H1 (cell line): ENCODE data around the gene TMEM108. TPM values are rescaled to one million over a fixed set of nuclear protein-coding genes. Genes with fewer than 3 reads are reported as not detected.

ENCODE experiments used
- CTCF ChIA-PET: fragments of 300-600 bp; sonication (Branson Sonifier 250); formaldehyde crosslinking; loops from one replicate; lab custom pipeline; 2021; ENCODE audit not compliant: partially characterized antibody; lab: Charles Lee
- POLR2A ChIA-PET: fragments of 300-600 bp; sonication (Branson Sonifier 250); formaldehyde crosslinking; loops from one replicate; lab custom pipeline; 2021; ENCODE audit warnings: inconsistent platforms; ENCODE audit not compliant: partially characterized antibody; lab: Charles Lee
- DNase-seq, 2 experiments: peaks; one replicate each; pipeline versions ENCODE4 v3.0.0 to v3.0.0-alpha.2; 2010 to 2022; ENCODE audit warnings: low spot score in 2 of 2, low read depth in 1 of 2, mixed read lengths in 1 of 2
- FAIRE-seq: peaks from 2 replicates; lab custom pipeline; 2011; peaks lifted over from hg19 to GRCh38; lab: Jason Lieb, UNC
- H2AFZ ChIP-seq: 2 replicates; pipeline ENCODE4 v1.8.1; 2012; ENCODE audit warnings: low read length, inconsistent platforms
- H2AK5ac ChIP-seq: 2 replicates; pipeline ENCODE4 v1.6.1; 2013; ENCODE audit warnings: low read depth, low read length
- H2BK120ac ChIP-seq: replicated peaks from 2 replicates; pipeline ENCODE3; 2013; ENCODE audit warnings: low read depth, low read length, inconsistent platforms
- H2BK12ac ChIP-seq: 2 replicates; pipeline ENCODE4 v1.6.1; 2013; ENCODE audit warnings: low read depth, low read length
- H2BK15ac ChIP-seq: 2 replicates; pipeline ENCODE4 v1.6.1; 2013; ENCODE audit warnings: low read length
- H2BK20ac ChIP-seq: 2 replicates; pipeline ENCODE4 v1.6.1; 2013; ENCODE audit warnings: low read length
- H2BK5ac ChIP-seq: 2 replicates; pipeline ENCODE4 v1.6.1; 2013; ENCODE audit warnings: low read depth, low read length
- H3K14ac ChIP-seq: 2 replicates; pipeline ENCODE4 v1.6.1; 2013; ENCODE audit warnings: inconsistent platforms; ENCODE audit not compliant: insufficient read length
- H3K18ac ChIP-seq: 2 replicates; pipeline ENCODE4 v1.6.1; 2013; ENCODE audit warnings: low read length; ENCODE audit errors: extremely low read depth
- H3K23ac ChIP-seq: 2 replicates; pipeline ENCODE4 v1.6.1; 2013; ENCODE audit warnings: inconsistent platforms; ENCODE audit not compliant: insufficient read length
- H3K23me2 ChIP-seq: 2 replicates; pipeline ENCODE4 v1.6.1; 2013; ENCODE audit warnings: low read depth, low read length
- H3K27ac ChIP-seq: 2 replicates; pipeline ENCODE4 v1.6.1; 2011; ENCODE audit warnings: low read depth, low read length, inconsistent platforms
- H3K27me3 ChIP-seq, 4 experiments: replicated peaks in 1 of 4; 1 replicate in 1 of 4; 2 replicates in 3 of 4; pipeline versions ENCODE4 v1.6.1 to v1.8.1; 2011 to 2013; ENCODE audit warnings: low read length in 3 of 4, mild to moderate bottlenecking in 3 of 4, inconsistent platforms in 2 of 4, mixed read lengths in 2 of 4, moderate library complexity in 1 of 4; ENCODE audit not compliant: control insufficient read depth in 3 of 4, insufficient read depth in 3 of 4; ENCODE audit errors: extremely low read depth in 1 of 4
- H3K36me3 ChIP-seq, 4 experiments: 2 replicates each; pipeline versions ENCODE4 v1.6.1 to v1.8.1; 2011 to 2013; ENCODE audit warnings: mild to moderate bottlenecking in 4 of 4, low read length in 3 of 4, moderate library complexity in 2 of 4, control low read depth in 1 of 4, inconsistent platforms in 1 of 4; ENCODE audit not compliant: insufficient read depth in 4 of 4, control insufficient read depth in 2 of 4
- H3K4ac ChIP-seq: replicated peaks from 2 replicates; pipeline ENCODE3; 2013; ENCODE audit warnings: low read length, low read depth, mixed read lengths, inconsistent platforms; ENCODE audit not compliant: insufficient read length
- H3K4me1 ChIP-seq, 4 experiments: replicated peaks in 1 of 4; 1 replicate in 1 of 4; 2 replicates in 3 of 4; pipeline versions ENCODE4 v1.6.1 to v1.8.1; 2011 to 2013; ENCODE audit warnings: low read length in 3 of 4, inconsistent platforms in 2 of 4, mixed read lengths in 1 of 4; ENCODE audit not compliant: insufficient read depth in 4 of 4, control insufficient read depth in 3 of 4
- H3K4me2 ChIP-seq, 2 experiments: 2 replicates each; pipeline versions ENCODE4 v1.6.1 to v1.8.1; 2011 to 2013; ENCODE audit warnings: low read depth in 2 of 2, low read length in 2 of 2, control low read depth in 1 of 2, inconsistent platforms in 1 of 2, mild to moderate bottlenecking in 1 of 2; ENCODE audit not compliant: insufficient read depth in 1 of 2
- H3K4me3 ChIP-seq, 4 experiments: fragments of 200-600, 300-600 bp in 1 of 4; sonication (generic), shearing (Covaris generic), sonication (Bioruptor Twin) in 1 of 4; 2 replicates each; pipeline versions ENCODE4 v1.5.1 to v1.8.1; 2011 to 2016; ENCODE audit warnings: low read length in 4 of 4, low read depth in 3 of 4, control low read depth in 2 of 4, inconsistent platforms in 2 of 4, mild to moderate bottlenecking in 2 of 4, mixed read lengths in 1 of 4, moderate library complexity in 1 of 4; ENCODE audit not compliant: insufficient read depth in 2 of 4; ENCODE audit errors: extremely low read depth in 1 of 4
- H3K56ac ChIP-seq: replicated peaks from 2 replicates; pipeline ENCODE3; 2013; ENCODE audit warnings: low read depth, mild to moderate bottlenecking, mixed read lengths, low read length, inconsistent platforms; ENCODE audit not compliant: insufficient read length
- H3K79me1 ChIP-seq: 2 replicates; pipeline ENCODE4 v1.6.1; 2013; ENCODE audit warnings: low read depth, low read length, control low read depth
- H3K79me2 ChIP-seq, 2 experiments: 2 replicates each; pipeline versions ENCODE4 v1.6.1 to v1.8.1; 2012 to 2013; ENCODE audit warnings: low read length in 2 of 2, mild to moderate bottlenecking in 2 of 2, inconsistent platforms in 1 of 2; ENCODE audit not compliant: insufficient read depth in 2 of 2, control insufficient read depth in 1 of 2
- H3K9ac ChIP-seq, 4 experiments: replicated peaks in 1 of 4; 1 replicate in 1 of 4; 2 replicates in 3 of 4; pipeline versions ENCODE4 v1.6.1 to v1.8.1; 2011 to 2013; ENCODE audit warnings: low read depth in 3 of 4, low read length in 3 of 4, control low read depth in 2 of 4, mild to moderate bottlenecking in 2 of 4, moderate library complexity in 2 of 4, inconsistent platforms in 1 of 4; ENCODE audit errors: extremely low read depth in 1 of 4
- H3K9me3 ChIP-seq, 2 experiments: 2 replicates each; pipeline versions ENCODE4 v1.6.1 to v1.8.1; 2012 to 2013; ENCODE audit warnings: mild to moderate bottlenecking in 2 of 2, moderate library complexity in 2 of 2, control low read depth in 1 of 2, inconsistent platforms in 1 of 2, low read depth in 1 of 2, low read length in 1 of 2, mixed read lengths in 1 of 2; ENCODE audit not compliant: insufficient read depth in 2 of 2
- H4K20me1 ChIP-seq, 2 experiments: replicated peaks in 1 of 2; 2 replicates each; pipeline versions ENCODE3 to v1.8.1; 2011 to 2013; ENCODE audit warnings: inconsistent platforms in 2 of 2, low read length in 2 of 2, mild to moderate bottlenecking in 1 of 2; ENCODE audit not compliant: insufficient read depth in 2 of 2, control insufficient read depth in 1 of 2
- H4K5ac ChIP-seq: 2 replicates; pipeline ENCODE4 v1.6.1; 2013; ENCODE audit warnings: low read length, low read depth, mixed read lengths, inconsistent platforms; ENCODE audit not compliant: insufficient read length
- H4K8ac ChIP-seq: 2 replicates; pipeline ENCODE4 v1.8.0; 2013; ENCODE audit warnings: mild to moderate bottlenecking, moderate library complexity, low read length, inconsistent platforms; ENCODE audit not compliant: insufficient read depth; ENCODE audit errors: extremely low read depth
- H4K91ac ChIP-seq: replicated peaks from 2 replicates; pipeline ENCODE3; 2013; ENCODE audit warnings: low read length, mixed read lengths, inconsistent platforms; ENCODE audit not compliant: insufficient read length
- ASH2L ChIP-seq: fragments of 200-600, 300-600 bp; sonication (generic); IDR thresholded peaks from one replicate; pipeline ENCODE4 v1.7.1; 2017; ENCODE audit warnings: low read length
- BCL11A ChIP-seq, 2 experiments: IDR thresholded peaks; one replicate each; pipeline ENCODE4 v1.6.1; 2011; ENCODE audit warnings: low read depth in 2 of 2, low read length in 2 of 2, mild to moderate bottlenecking in 2 of 2
- CBX5 ChIP-seq: fragments of 300-800, 300-1000 bp; sonication (generic); IDR thresholded peaks from 2 replicates; pipeline ENCODE4 v1.7.1; 2016; ENCODE audit warnings: antibody characterized with exemption, low read length, low read depth
- CHD2 ChIP-seq: IDR thresholded peaks from 2 replicates; pipeline ENCODE4 v1.6.1; 2012; ENCODE audit warnings: low read length, improper control_type of control experiment
- GABPA ChIP-seq: IDR thresholded peaks from 2 replicates; pipeline ENCODE4 v1.6.1; 2011; ENCODE audit warnings: mild to moderate bottlenecking, low read length, moderate library complexity, borderline replicate concordance; ENCODE audit not compliant: insufficient read depth
- NRF1 ChIP-seq: IDR thresholded peaks from 2 replicates; pipeline ENCODE4 v1.6.1; 2011; ENCODE audit warnings: mild to moderate bottlenecking, low read depth, low read length, improper control_type of control experiment
- RFX5 ChIP-seq: IDR thresholded peaks from 2 replicates; pipeline ENCODE4 v1.6.1; 2011; ENCODE audit warnings: low read depth, low read length, improper control_type of control experiment, borderline replicate concordance
- RNF2 ChIP-seq: fragments of 200-900, 300-1000 bp; sonication (generic); IDR thresholded peaks from 2 replicates; pipeline ENCODE4 v1.7.1; 2016; ENCODE audit warnings: borderline replicate concordance, low read depth, mild to moderate bottlenecking, antibody characterized with exemption, low read length; ENCODE audit not compliant: poor library complexity, severe bottlenecking; ENCODE audit errors: missing control alignments
- SIX5 ChIP-seq: IDR thresholded peaks from 2 replicates; pipeline ENCODE4 v1.6.1; 2011; ENCODE audit warnings: mild to moderate bottlenecking, low read depth, low read length
- SP1 ChIP-seq: IDR thresholded peaks from 2 replicates; pipeline ENCODE4 v1.6.1; 2011; ENCODE audit warnings: low read depth, low read length
- SP4 ChIP-seq: IDR thresholded peaks from 2 replicates; pipeline ENCODE4 v1.6.1; 2012; ENCODE audit warnings: low read length, inconsistent platforms
- SUZ12 ChIP-seq: fragments of 200-600 bp; sonication (generic); IDR thresholded peaks from 2 replicates; pipeline ENCODE4 v1.6.1; 2012; ENCODE audit warnings: mild to moderate bottlenecking, inconsistent platforms, low read length, moderate library complexity, mixed read lengths
- TEAD4 ChIP-seq: IDR thresholded peaks from 2 replicates; pipeline ENCODE4 v1.6.1; 2012; ENCODE audit warnings: low read depth, low read length, inconsistent platforms, mixed read lengths
- WGBS, 2 experiments: shearing (Covaris generic) in 1 of 2; methylation state at CpG; one replicate each; pipeline versions ENCODE4 v1.1.6 to v1.1.7; 2013 to 2015; ENCODE audit warnings: low lambda C conversion rate in 2 of 2, mixed read lengths in 2 of 2, inconsistent platforms in 1 of 2, low coverage in 1 of 2, missing lambda C conversion rate in 1 of 2; ENCODE audit not compliant: insufficient replicate concordance in 2 of 2, insufficient coverage in 1 of 2, insufficient read length in 1 of 2; ENCODE audit errors: extremely low coverage in 1 of 2, missing lambda C conversion rate in 1 of 2; 5-methylcytosine and 5-hydroxymethylcytosine counted together
- polyA plus RNA-seq, 7 experiments: library from polyadenylated mRNA; depleted of rRNA in 3 of 7; stranded (reverse) in 5 of 7; unstranded in 2 of 7; fragments of >200 nt in 5 of 7; fragments of 200-250 nt in 2 of 7; gene quantifications; 1 replicate in 5 of 7; 2 replicates in 1 of 7; 4 replicates in 1 of 7; pipeline versions ENCODE4 v1.2.1 to v1.2.3, GENCODE V29; 2011 to 2013; ENCODE audit warnings: missing spikeins in 2 of 7, mixed read lengths in 2 of 7
- total RNA-seq: library from RNA; stranded (reverse); fragmentation: NEBNext Ultra II Directional; extraction: Animal tissue kit (Norgen Biotek cat#: 25700); gene quantifications from 2 replicates; pipeline ENCODE4 v1.2.1, GENCODE V29; 2021
- TF ChIP-seq, protein P1 (sequence below): IDR thresholded peaks from 2 replicates; pipeline ENCODE4 v1.6.1; 2011; ENCODE audit warnings: low read length, improper control_type of control experiment

Gene TMEM108
- total and polyA plus RNA-seq, 2 of the 8 experiments (the other 6 are each of a cell fraction or from before 2014, with no cell fraction given) = 14.3 to 16.2 TPM

DNA sequence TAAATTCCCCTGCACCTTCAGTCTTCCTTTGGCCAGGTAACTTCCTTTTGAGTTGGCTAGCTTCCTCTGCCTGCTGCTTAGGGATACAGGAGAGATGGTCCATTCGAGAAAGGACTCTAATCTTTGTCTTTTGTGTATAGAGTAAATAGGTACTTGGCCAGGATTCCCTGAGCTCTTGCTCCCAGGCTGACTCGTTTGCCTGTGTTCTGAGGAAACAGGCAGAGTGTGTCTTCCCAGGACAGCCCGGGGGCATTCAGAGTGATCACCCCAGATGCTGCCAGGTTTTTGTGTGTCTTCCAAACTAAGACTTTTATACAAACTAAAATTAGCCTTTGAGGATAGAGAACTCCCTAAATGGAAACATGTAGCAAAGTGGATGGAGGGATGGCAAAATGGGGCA, 39.5 kb downstream of the TMEM108 start:
- no peak overlapping the region for H2BK120ac ChIP-seq
- H2AK5ac ChIP-seq = no peak overlapping the region
- CTCF ChIA-PET = interaction anchor here (0.6 to 2.0 kb wide), 3 partner anchors 30 to 195 kb away, joined by 3 to 6 read pairs (median 3); no protein-coding TSS in a partner anchor
- TF ChIP-seq SP1 (no peak), RFX5 (no peak), RNF2 (no peak), SP4 (no peak), ASH2L (no peak), TEAD4 (no peak), GABPA (no peak), BCL11A (IDR thresholded peaks at IDR 0.05; ENCODE audit: low read depth in 2 of 2, low read length in 2 of 2) (no peak), SIX5 (no peak), NRF1 (no peak), CHD2 (no peak), SUZ12 (no peak), CBX5 (no peak)
- TF ChIP-seq, protein P1, sequence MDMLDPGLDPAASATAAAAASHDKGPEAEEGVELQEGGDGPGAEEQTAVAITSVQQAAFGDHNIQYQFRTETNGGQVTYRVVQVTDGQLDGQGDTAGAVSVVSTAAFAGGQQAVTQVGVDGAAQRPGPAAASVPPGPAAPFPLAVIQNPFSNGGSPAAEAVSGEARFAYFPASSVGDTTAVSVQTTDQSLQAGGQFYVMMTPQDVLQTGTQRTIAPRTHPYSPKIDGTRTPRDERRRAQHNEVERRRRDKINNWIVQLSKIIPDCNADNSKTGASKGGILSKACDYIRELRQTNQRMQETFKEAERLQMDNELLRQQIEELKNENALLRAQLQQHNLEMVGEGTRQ = no peak

More for the DNA sequence above, 39.5 kb downstream of the TMEM108 start:
- Histone ChIP-seq H2BK15ac (no peak overlapping the region), H3K4me2 (no peak overlapping the region), H4K20me1 (no peaks in the 10 kb centered on the region), H4K5ac (no peak overlapping the region), H3K4me1 (no peaks in the 10 kb centered on the region), H3K9me3 (no peaks in the 10 kb centered on the region; a peak in 1 of 4 replicates), H3K14ac (no peak overlapping the region), H2AFZ (no peak overlapping the region), H3K9ac (no peak overlapping the region), H3K18ac (no peak overlapping the region), H3K4me3 (no peak overlapping the region), H3K79me1 (peaks cover 6% of the 10 kb centered on the region; the same call in 1 of the 2 replicates), H3K79me2 (no peaks in the 10 kb centered on the region), H3K23ac (no peak overlapping the region), H3K56ac (no peak overlapping the region), H3K4ac (no peak overlapping the region), H3K36me3 (no peaks in the 10 kb centered on the region; a peak in 1 of 8 replicates), H3K27ac (no peak overlapping the region), H3K23me2 (no peaks in the 10 kb centered on the region), H2BK5ac (no peak overlapping the region), H3K27me3 (no peaks in the 10 kb centered on the region), H4K8ac (no peak overlapping the region), H4K91ac (no peak overlapping the region), H2BK12ac (no peak overlapping the region), H2BK20ac (no peak overlapping the region)
- POLR2A ChIA-PET = no interaction called here
- no peak for DNase-seq
- 87% methylated on average over 3 of the region's 3 CpGs; no CpG with 5 or more reads in 1 of the 2 experiments for WGBS, 2 experiments
- FAIRE-seq = no peak
